ENCODE results near the gene GADL1.

DNA sequence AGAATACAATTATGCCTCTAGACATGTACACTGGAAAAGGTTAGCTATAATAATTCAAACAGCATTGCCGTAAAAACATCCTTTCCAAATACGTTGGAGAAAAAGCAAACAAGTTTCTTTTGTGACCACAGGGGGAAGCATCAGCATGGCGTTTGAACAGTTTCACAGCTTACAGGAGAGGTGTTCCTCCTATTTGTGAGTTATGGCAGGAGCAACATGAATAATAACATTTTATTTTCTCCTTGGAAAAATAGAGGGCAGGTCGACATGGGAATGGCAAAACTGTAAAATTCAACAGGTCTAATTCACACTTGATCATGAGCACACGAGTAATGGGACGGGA is 39.7 kb upstream of the GADL1 start:
- TF ChIP-seq ZNF384 (IDR thresholded peaks at IDR 0.05) = no peak
- no peak for TF ChIP-seq L3MBTL2 (conservative IDR thresholded peaks at IDR 0.05)
- no peak for TF ChIP-seq SP1 (IDR thresholded peaks at IDR 0.05)
- TF ChIP-seq BHLHE40 (IDR thresholded peaks at IDR 0.05; ENCODE audit: borderline replicate concordance) = no peak
- TF ChIP-seq NFRKB (IDR thresholded peaks at IDR 0.05) = no peak
- TF ChIP-seq TARDBP (IDR thresholded peaks at IDR 0.05) = no peak
- TF ChIP-seq FOXM1 (IDR thresholded peaks at IDR 0.05; ENCODE audit: borderline replicate concordance) = no peak
- no peak for TF ChIP-seq ELF4 (IDR thresholded peaks at IDR 0.05)
- TF ChIP-seq SUZ12 (IDR thresholded peaks at IDR 0.05) = no peak
- TF ChIP-seq HDGF (IDR thresholded peaks at IDR 0.05; ENCODE audit: borderline replicate concordance) = no peak
- TF ChIP-seq FOXA1 (IDR thresholded peaks at IDR 0.05) = no peak
